ENCODE data around the gene ETV4.

Gene ETV4

GRCh38 chr17:43579566-43580140 is 33.5 kb upstream of the ETV4 start:
- no peak overlapping the region for H3K4me3 ChIP-seq (ENCODE audit: low read depth in 1 of 2, low read length in 2 of 2)
- peaks cover 6% of the 10 kb centered on the region for H3K4me1 ChIP-seq (ENCODE audit: insufficient read depth, low read length)
- no peak overlapping the region for H3K27ac ChIP-seq (ENCODE audit: low read depth, low read length)
- no peaks in the 10 kb centered on the region for H3K9me3 ChIP-seq (ENCODE audit: low read length)
- H3K27me3 ChIP-seq (ENCODE audit: control insufficient read depth in 1 of 2, insufficient read depth in 2 of 2, low read length in 2 of 2) = no peaks in the 10 kb centered on the region
- H3K36me3 ChIP-seq (ENCODE audit: insufficient read depth, low read length) = no peaks in the 10 kb centered on the region
- no peak overlapping the region for H3K9ac ChIP-seq (ENCODE audit: low read length)

GRCh38 chr17:43578699-43579565 is 32.8 kb upstream of the ETV4 start:
- H3K27ac ChIP-seq (ENCODE audit: low read depth, low read length) = no peak overlapping the region
- no peak overlapping the region for H3K4me3 ChIP-seq (ENCODE audit: low read depth in 1 of 2, low read length in 2 of 2)
- H3K9me3 ChIP-seq (ENCODE audit: low read length) = no peaks in the 10 kb centered on the region
- H3K36me3 ChIP-seq (ENCODE audit: insufficient read depth, low read length) = no peaks in the 10 kb centered on the region
- no peaks in the 10 kb centered on the region for H3K27me3 ChIP-seq (ENCODE audit: control insufficient read depth in 1 of 2, insufficient read depth in 2 of 2, low read length in 2 of 2)
- peaks cover 6% of the 10 kb centered on the region for H3K4me1 ChIP-seq (ENCODE audit: insufficient read depth, low read length)
- H3K9ac ChIP-seq (ENCODE audit: low read length) = no peak overlapping the region

GRCh38 chr17:43578404-43578698 is 32.2 kb upstream of the ETV4 start:
- no peak overlapping the region for H3K9ac ChIP-seq (ENCODE audit: low read length)
- no peak overlapping the region for H3K27ac ChIP-seq (ENCODE audit: low read depth, low read length)

GRCh38 chr17:43577664-43578403 is 31.7 kb upstream of the ETV4 start:
- no peak overlapping the region for H3K9ac ChIP-seq (ENCODE audit: low read length)
- peaks cover 6% of the 10 kb centered on the region for H3K4me1 ChIP-seq (ENCODE audit: insufficient read depth, low read length)
- H3K4me3 ChIP-seq (ENCODE audit: low read depth in 1 of 2, low read length in 2 of 2) = no peak overlapping the region
- no peaks in the 10 kb centered on the region for H3K27me3 ChIP-seq (ENCODE audit: control insufficient read depth in 1 of 2, insufficient read depth in 2 of 2, low read length in 2 of 2)
- no peaks in the 10 kb centered on the region for H3K36me3 ChIP-seq (ENCODE audit: insufficient read depth, low read length)
- no peaks in the 10 kb centered on the region for H3K9me3 ChIP-seq (ENCODE audit: low read length)
- H3K27ac ChIP-seq (ENCODE audit: low read depth, low read length) = no peak overlapping the region

More at GRCh38 chr17:43578404-43578698, 32.2 kb upstream of the ETV4 start:
- Histone ChIP-seq H3K27me3 (ENCODE audit: control insufficient read depth in 1 of 2, insufficient read depth in 2 of 2, low read length in 2 of 2) (no peaks in the 10 kb centered on the region), H3K36me3 (ENCODE audit: insufficient read depth, low read length) (no peaks in the 10 kb centered on the region), H3K4me1 (ENCODE audit: insufficient read depth, low read length) (peaks cover 6% of the 10 kb centered on the region), H3K4me3 (ENCODE audit: low read depth in 1 of 2, low read length in 2 of 2) (no peak overlapping the region), H3K9me3 (ENCODE audit: low read length) (no peaks in the 10 kb centered on the region)

- no peak overlapping the region for H3K9ac ChIP-seq (ENCODE audit: low read length)
- H3K36me3 ChIP-seq (ENCODE audit: insufficient read depth, low read length) = no peaks in the 10 kb centered on the region
- H3K4me3 ChIP-seq (ENCODE audit: low read depth in 1 of 2, low read length in 2 of 2) = no peak overlapping the region
- H3K27ac ChIP-seq (ENCODE audit: low read depth, low read length) = no peak overlapping the region
- peaks cover 6% of the 10 kb centered on the region for H3K4me1 ChIP-seq (ENCODE audit: insufficient read depth, low read length)
- H3K9me3 ChIP-seq (ENCODE audit: low read length) = no peaks in the 10 kb centered on the region
- H3K27me3 ChIP-seq (ENCODE audit: control insufficient read depth in 1 of 2, insufficient read depth in 2 of 2, low read length in 2 of 2) = no peaks in the 10 kb centered on the region
Measured at GRCh38 chr17:43576563-43577229, 30.6 kb upstream of the ETV4 start.

GRCh38 chr17:43574896-43575525 is 28.9 kb upstream of the ETV4 start:
- H3K27me3 ChIP-seq (ENCODE audit: control insufficient read depth in 1 of 2, insufficient read depth in 2 of 2, low read length in 2 of 2) = no peaks in the 10 kb centered on the region
- H3K36me3 ChIP-seq (ENCODE audit: insufficient read depth, low read length) = no peaks in the 10 kb centered on the region
- H3K9ac ChIP-seq (ENCODE audit: low read length) = no peak overlapping the region
- H3K27ac ChIP-seq (ENCODE audit: low read depth, low read length) = no peak overlapping the region
- H3K4me1 ChIP-seq (ENCODE audit: insufficient read depth, low read length) = peaks cover 6% of the 10 kb centered on the region
- no peaks in the 10 kb centered on the region for H3K9me3 ChIP-seq (ENCODE audit: low read length)
- H3K4me3 ChIP-seq (ENCODE audit: low read depth in 1 of 2, low read length in 2 of 2) = no peak overlapping the region

GRCh38 chr17:43574348-43574747 is 28.2 kb upstream of the ETV4 start:
- H3K27ac ChIP-seq (ENCODE audit: low read depth, low read length) = no peak overlapping the region
- no peaks in the 10 kb centered on the region for H3K36me3 ChIP-seq (ENCODE audit: insufficient read depth, low read length)
- H3K9me3 ChIP-seq (ENCODE audit: low read length) = no peaks in the 10 kb centered on the region
- H3K4me3 ChIP-seq (ENCODE audit: low read depth in 1 of 2, low read length in 2 of 2) = no peak overlapping the region
- peaks cover 6% of the 10 kb centered on the region for H3K4me1 ChIP-seq (ENCODE audit: insufficient read depth, low read length)
- H3K27me3 ChIP-seq (ENCODE audit: control insufficient read depth in 1 of 2, insufficient read depth in 2 of 2, low read length in 2 of 2) = no peaks in the 10 kb centered on the region
- H3K9ac ChIP-seq (ENCODE audit: low read length) = no peak overlapping the region

GRCh38 chr17:43573579-43574321 is 27.6 kb upstream of the ETV4 start:
- no peak overlapping the region for H3K27ac ChIP-seq (ENCODE audit: low read depth, low read length)

GRCh38 chr17:43572368-43572980 is 26.3 kb upstream of the ETV4 start:
- Histone ChIP-seq H3K9ac (ENCODE audit: low read length) (no peak overlapping the region), H3K36me3 (ENCODE audit: insufficient read depth, low read length) (no peaks in the 10 kb centered on the region), H3K9me3 (ENCODE audit: low read length) (no peaks in the 10 kb centered on the region), H3K4me1 (ENCODE audit: insufficient read depth, low read length) (no peaks in the 10 kb centered on the region), H3K4me3 (ENCODE audit: low read depth in 1 of 2, low read length in 2 of 2) (no peak overlapping the region), H3K27me3 (ENCODE audit: control insufficient read depth in 1 of 2, insufficient read depth in 2 of 2, low read length in 2 of 2) (no peaks in the 10 kb centered on the region), H3K27ac (ENCODE audit: low read depth, low read length) (no peak overlapping the region)

More at GRCh38 chr17:43573579-43574321, 27.6 kb upstream of the ETV4 start:
- Histone ChIP-seq H3K9me3 (ENCODE audit: low read length) (no peaks in the 10 kb centered on the region), H3K9ac (ENCODE audit: low read length) (no peak overlapping the region), H3K4me1 (ENCODE audit: insufficient read depth, low read length) (peaks cover 3% of the 10 kb centered on the region), H3K4me3 (ENCODE audit: low read depth in 1 of 2, low read length in 2 of 2) (no peak overlapping the region), H3K27me3 (ENCODE audit: control insufficient read depth in 1 of 2, insufficient read depth in 2 of 2, low read length in 2 of 2) (no peaks in the 10 kb centered on the region), H3K36me3 (ENCODE audit: insufficient read depth, low read length) (no peaks in the 10 kb centered on the region)

GRCh38 chr17:43570518-43570928 is 24.4 kb upstream of the ETV4 start:
- Histone ChIP-seq H3K9me3 (ENCODE audit: low read length) (no peaks in the 10 kb centered on the region), H3K27ac (ENCODE audit: low read depth, low read length) (no peak overlapping the region), H3K9ac (ENCODE audit: low read length) (no peak overlapping the region), H3K4me1 (ENCODE audit: insufficient read depth, low read length) (no peaks in the 10 kb centered on the region), H3K4me3 (ENCODE audit: low read depth in 1 of 2, low read length in 2 of 2) (no peak overlapping the region), H3K27me3 (ENCODE audit: control insufficient read depth in 1 of 2, insufficient read depth in 2 of 2, low read length in 2 of 2) (no peaks in the 10 kb centered on the region), H3K36me3 (ENCODE audit: insufficient read depth, low read length) (no peaks in the 10 kb centered on the region)
